HG03460 (cell line): ENCODE data around the gene CCDC170.

Experiments used
- ATAC-seq: cut with Tn5 transposase; IDR thresholded peaks from one replicate; pipeline ENCODE4 v1.9.1; 2021; ENCODE audit not compliant: unreplicated experiment

The CCDC170 gene

DNA sequence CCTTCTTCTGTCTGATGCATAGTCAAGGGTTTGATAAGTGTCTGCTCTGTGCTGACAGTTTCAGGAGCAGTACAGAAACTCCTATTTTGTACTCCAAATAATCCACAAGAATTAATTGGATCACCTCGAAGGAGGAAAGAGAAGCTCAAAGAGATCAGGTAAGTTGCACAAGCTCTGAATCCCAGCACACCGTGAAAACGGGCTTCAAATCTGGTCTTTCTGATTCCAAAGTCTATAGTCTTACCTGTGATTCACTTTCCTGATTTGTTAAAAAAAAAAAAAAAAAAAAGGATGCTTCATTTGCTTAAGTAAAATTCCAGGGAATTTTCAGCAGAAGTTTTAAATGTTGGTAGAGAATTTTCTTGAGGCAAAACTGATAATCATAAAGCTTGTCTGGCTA, 157.8 kb downstream of the CCDC170 start:
- no peak for ATAC-seq

DNA sequence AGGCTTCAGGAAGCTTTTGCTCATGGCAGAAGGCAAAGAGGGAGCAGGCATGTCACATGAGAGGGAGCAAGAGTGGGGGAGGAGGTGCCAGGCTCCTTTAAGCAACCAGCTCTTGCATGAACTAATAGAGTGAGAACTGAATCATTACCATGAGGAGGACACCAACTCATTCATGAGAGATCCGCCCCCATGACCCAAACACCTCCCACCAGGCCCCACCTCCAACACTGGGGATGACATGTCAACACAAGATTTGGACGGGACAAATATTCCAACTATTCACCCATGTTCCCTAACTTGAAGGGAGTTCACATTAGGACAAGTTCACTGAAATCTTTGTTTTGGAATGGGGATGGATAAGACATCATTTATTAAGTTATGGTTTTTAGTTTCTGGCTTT, 158.5 kb downstream of the CCDC170 start:
- ATAC-seq = no peak

DNA sequence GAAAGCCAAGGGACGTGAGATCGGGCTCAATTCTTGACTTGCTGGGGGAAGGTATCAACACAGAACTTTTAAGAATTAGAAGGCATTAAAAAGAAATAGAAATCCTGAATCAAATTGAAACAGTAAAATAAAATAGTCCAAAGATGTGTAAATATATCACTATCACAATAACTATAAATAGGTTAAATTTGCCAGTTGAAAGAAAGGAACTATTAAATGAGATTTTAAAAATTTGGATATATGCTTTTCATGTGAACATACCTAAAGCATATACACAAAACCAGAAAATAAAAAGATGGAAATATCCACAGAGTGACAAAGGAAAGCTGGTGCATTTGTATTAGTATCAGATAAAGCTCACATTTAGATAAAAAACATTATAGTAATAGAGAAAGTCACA, 161.3 kb downstream of the CCDC170 start:
- ATAC-seq = no peak

GRCh38 chr6:151656392-151656791, 162.6 kb downstream of the CCDC170 start:
- no peak for ATAC-seq

GRCh38 chr6:151658091-151658490, 164.3 kb downstream of the CCDC170 start:
- no peak for ATAC-seq

GRCh38 chr6:151659212-151659611, 165.4 kb downstream of the CCDC170 start:
- ATAC-seq = no peak

DNA sequence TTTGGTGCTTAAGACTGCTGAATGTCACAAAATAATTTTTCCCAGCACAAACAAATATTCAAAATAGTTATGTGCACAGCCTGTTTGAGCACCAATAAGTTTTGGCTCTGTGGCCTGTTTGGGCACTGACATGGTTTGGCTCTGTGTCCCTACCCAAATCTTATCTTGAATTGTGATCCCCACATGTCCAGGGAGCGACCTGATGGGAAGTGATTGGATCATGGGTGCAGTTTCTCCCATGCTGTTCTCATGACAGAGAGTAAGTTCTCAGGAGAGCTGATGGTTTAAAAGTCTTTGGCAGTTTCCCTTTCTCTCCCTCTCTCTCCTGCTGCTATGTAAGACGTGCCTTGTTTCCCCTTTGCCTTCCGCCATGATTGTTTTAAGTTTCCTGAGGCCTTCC, 167.7 kb downstream of the CCDC170 start:
- ATAC-seq = no peak

- ATAC-seq = no peak
Measured at GRCh38 chr6:151661928-151662327, 168.1 kb downstream of the CCDC170 start.

DNA sequence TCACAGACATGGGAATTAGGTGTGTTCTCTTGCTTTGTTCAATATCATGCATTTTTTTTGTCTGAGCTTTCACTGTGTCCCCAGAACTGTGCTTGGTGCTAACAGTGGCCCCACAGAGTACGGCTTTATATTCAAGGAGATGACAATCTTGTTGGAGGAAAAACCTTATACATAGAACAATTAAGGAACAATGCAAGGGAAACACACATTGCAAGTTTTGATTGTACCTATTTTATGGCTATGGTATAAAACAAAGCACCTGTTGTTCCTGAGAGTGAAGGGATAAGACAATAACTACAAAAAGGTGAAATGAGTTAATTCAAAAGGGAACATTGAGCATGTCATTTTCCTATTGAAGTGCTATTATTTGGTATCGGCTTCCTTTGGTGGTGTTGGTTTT, 169.7 kb downstream of the CCDC170 start:
- ATAC-seq = no peak

- ATAC-seq = no peak
Measured at GRCh38 chr6:151664390-151664789, 170.6 kb downstream of the CCDC170 start.

DNA sequence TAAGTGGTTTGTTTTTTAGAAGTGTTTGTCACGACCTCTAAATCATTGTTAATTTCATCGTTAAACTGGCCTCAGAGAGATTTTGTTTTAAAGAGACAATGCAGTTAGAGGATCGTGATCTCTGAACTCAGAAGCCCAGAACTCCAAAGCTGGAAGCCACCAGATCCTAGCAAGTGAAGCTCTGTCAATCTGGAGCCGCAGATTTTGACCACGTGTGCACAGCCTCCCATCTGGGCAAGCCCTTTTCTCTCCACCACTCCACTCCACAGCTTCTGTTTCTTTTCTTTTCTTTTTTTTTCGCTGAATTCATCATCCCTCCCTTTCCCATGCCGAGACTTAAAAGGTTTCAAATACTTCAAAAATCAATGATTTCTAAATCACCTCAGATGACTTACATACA, 171.5 kb downstream of the CCDC170 start:
- no peak for ATAC-seq

DNA sequence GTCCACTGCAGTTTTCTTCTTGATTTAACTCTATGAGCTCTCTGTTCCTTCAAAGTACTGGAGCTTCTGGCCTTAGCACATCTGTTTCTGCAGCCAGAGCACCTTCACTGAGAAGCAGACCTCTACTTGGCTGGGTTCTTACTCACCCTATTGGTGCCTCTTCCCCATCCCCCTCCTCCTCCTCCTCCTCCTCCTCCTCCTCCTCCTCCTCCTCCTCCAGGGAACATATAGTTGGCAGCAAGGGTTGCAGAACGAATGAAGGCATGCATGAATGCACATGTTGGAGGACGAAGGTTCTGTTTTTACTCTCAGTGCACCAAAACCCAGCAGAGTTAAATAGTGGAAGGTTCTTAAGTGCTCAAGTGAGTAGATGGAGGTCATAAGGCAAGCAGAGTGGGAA, 172.7 kb downstream of the CCDC170 start:
- ATAC-seq = no peak

DNA sequence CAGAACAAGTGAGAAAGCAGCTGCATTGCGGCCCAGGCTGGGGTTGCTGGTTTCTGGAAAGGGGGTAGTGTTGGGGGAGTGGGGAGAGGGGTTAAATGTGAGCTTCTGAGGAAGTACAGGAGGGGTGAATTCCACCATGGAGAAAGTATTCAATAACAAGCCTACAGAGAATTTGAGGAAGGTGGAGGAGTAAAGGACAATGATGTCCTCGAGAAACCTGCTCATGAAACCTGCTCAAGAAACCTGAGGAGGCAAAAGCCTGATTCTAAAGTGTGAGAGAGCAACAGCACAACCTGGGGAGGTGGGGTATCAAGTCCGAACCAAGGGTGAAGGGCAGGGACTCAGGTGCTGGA, 175.4 kb downstream of the CCDC170 start:
- ATAC-seq = no peak

GRCh38 chr6:151670116-151670515, 176.3 kb downstream of the CCDC170 start:
- no peak for ATAC-seq
